H1 (cell line): ENCODE measurements around the gene POLR2C. TPM values are rescaled to one million over a fixed set of nuclear protein-coding genes. Genes with fewer than 3 reads are reported as not detected.

Experiments
- CTCF ChIA-PET: fragments of 300-600 bp; sonication (Branson Sonifier 250); formaldehyde crosslinking; loops from one replicate; lab custom pipeline; 2021; ENCODE audit not compliant: partially characterized antibody; lab: Charles Lee
- POLR2A ChIA-PET: fragments of 300-600 bp; sonication (Branson Sonifier 250); formaldehyde crosslinking; loops from one replicate; lab custom pipeline; 2021; ENCODE audit warnings: inconsistent platforms; ENCODE audit not compliant: partially characterized antibody; lab: Charles Lee
- DNase-seq, 2 experiments: peaks; one replicate each; pipeline versions ENCODE4 v3.0.0 to v3.0.0-alpha.2; 2010 to 2022; ENCODE audit warnings: low spot score in 2 of 2, low read depth in 1 of 2, mixed read lengths in 1 of 2
- FAIRE-seq: peaks from 2 replicates; lab custom pipeline; 2011; peaks lifted over from hg19 to GRCh38; lab: Jason Lieb, UNC
- H2AFZ ChIP-seq: 2 replicates; pipeline ENCODE4 v1.8.1; 2012; ENCODE audit warnings: low read length, inconsistent platforms
- H2AK5ac ChIP-seq: 2 replicates; pipeline ENCODE4 v1.6.1; 2013; ENCODE audit warnings: low read depth, low read length
- H2BK120ac ChIP-seq: replicated peaks from 2 replicates; pipeline ENCODE3; 2013; ENCODE audit warnings: low read depth, low read length, inconsistent platforms
- H2BK12ac ChIP-seq: 2 replicates; pipeline ENCODE4 v1.6.1; 2013; ENCODE audit warnings: low read depth, low read length
- H2BK15ac ChIP-seq: 2 replicates; pipeline ENCODE4 v1.6.1; 2013; ENCODE audit warnings: low read length
- H2BK20ac ChIP-seq: 2 replicates; pipeline ENCODE4 v1.6.1; 2013; ENCODE audit warnings: low read length
- H2BK5ac ChIP-seq: 2 replicates; pipeline ENCODE4 v1.6.1; 2013; ENCODE audit warnings: low read depth, low read length
- H3K14ac ChIP-seq: 2 replicates; pipeline ENCODE4 v1.6.1; 2013; ENCODE audit warnings: inconsistent platforms; ENCODE audit not compliant: insufficient read length
- H3K18ac ChIP-seq: 2 replicates; pipeline ENCODE4 v1.6.1; 2013; ENCODE audit warnings: low read length; ENCODE audit errors: extremely low read depth
- H3K23ac ChIP-seq: 2 replicates; pipeline ENCODE4 v1.6.1; 2013; ENCODE audit warnings: inconsistent platforms; ENCODE audit not compliant: insufficient read length
- H3K23me2 ChIP-seq: 2 replicates; pipeline ENCODE4 v1.6.1; 2013; ENCODE audit warnings: low read depth, low read length
- H3K27ac ChIP-seq: 2 replicates; pipeline ENCODE4 v1.6.1; 2011; ENCODE audit warnings: low read depth, low read length, inconsistent platforms
- H3K27me3 ChIP-seq, 4 experiments: replicated peaks in 1 of 4; 1 replicate in 1 of 4; 2 replicates in 3 of 4; pipeline versions ENCODE4 v1.6.1 to v1.8.1; 2011 to 2013; ENCODE audit warnings: low read length in 3 of 4, mild to moderate bottlenecking in 3 of 4, inconsistent platforms in 2 of 4, mixed read lengths in 2 of 4, moderate library complexity in 1 of 4; ENCODE audit not compliant: control insufficient read depth in 3 of 4, insufficient read depth in 3 of 4; ENCODE audit errors: extremely low read depth in 1 of 4
- H3K36me3 ChIP-seq, 4 experiments: 2 replicates each; pipeline versions ENCODE4 v1.6.1 to v1.8.1; 2011 to 2013; ENCODE audit warnings: mild to moderate bottlenecking in 4 of 4, low read length in 3 of 4, moderate library complexity in 2 of 4, control low read depth in 1 of 4, inconsistent platforms in 1 of 4; ENCODE audit not compliant: insufficient read depth in 4 of 4, control insufficient read depth in 2 of 4
- H3K4ac ChIP-seq: replicated peaks from 2 replicates; pipeline ENCODE3; 2013; ENCODE audit warnings: low read length, low read depth, mixed read lengths, inconsistent platforms; ENCODE audit not compliant: insufficient read length
- H3K4me1 ChIP-seq, 4 experiments: replicated peaks in 1 of 4; 1 replicate in 1 of 4; 2 replicates in 3 of 4; pipeline versions ENCODE4 v1.6.1 to v1.8.1; 2011 to 2013; ENCODE audit warnings: low read length in 3 of 4, inconsistent platforms in 2 of 4, mixed read lengths in 1 of 4; ENCODE audit not compliant: insufficient read depth in 4 of 4, control insufficient read depth in 3 of 4
- H3K4me2 ChIP-seq, 2 experiments: 2 replicates each; pipeline versions ENCODE4 v1.6.1 to v1.8.1; 2011 to 2013; ENCODE audit warnings: low read depth in 2 of 2, low read length in 2 of 2, control low read depth in 1 of 2, inconsistent platforms in 1 of 2, mild to moderate bottlenecking in 1 of 2; ENCODE audit not compliant: insufficient read depth in 1 of 2
- H3K4me3 ChIP-seq, 4 experiments: fragments of 200-600, 300-600 bp in 1 of 4; sonication (generic), shearing (Covaris generic), sonication (Bioruptor Twin) in 1 of 4; 2 replicates each; pipeline versions ENCODE4 v1.5.1 to v1.8.1; 2011 to 2016; ENCODE audit warnings: low read length in 4 of 4, low read depth in 3 of 4, control low read depth in 2 of 4, inconsistent platforms in 2 of 4, mild to moderate bottlenecking in 2 of 4, mixed read lengths in 1 of 4, moderate library complexity in 1 of 4; ENCODE audit not compliant: insufficient read depth in 2 of 4; ENCODE audit errors: extremely low read depth in 1 of 4
- H3K56ac ChIP-seq: replicated peaks from 2 replicates; pipeline ENCODE3; 2013; ENCODE audit warnings: low read depth, mild to moderate bottlenecking, mixed read lengths, low read length, inconsistent platforms; ENCODE audit not compliant: insufficient read length
- H3K79me1 ChIP-seq: 2 replicates; pipeline ENCODE4 v1.6.1; 2013; ENCODE audit warnings: low read depth, low read length, control low read depth
- H3K79me2 ChIP-seq, 2 experiments: 2 replicates each; pipeline versions ENCODE4 v1.6.1 to v1.8.1; 2012 to 2013; ENCODE audit warnings: low read length in 2 of 2, mild to moderate bottlenecking in 2 of 2, inconsistent platforms in 1 of 2; ENCODE audit not compliant: insufficient read depth in 2 of 2, control insufficient read depth in 1 of 2
- H3K9ac ChIP-seq, 4 experiments: replicated peaks in 1 of 4; 1 replicate in 1 of 4; 2 replicates in 3 of 4; pipeline versions ENCODE4 v1.6.1 to v1.8.1; 2011 to 2013; ENCODE audit warnings: low read depth in 3 of 4, low read length in 3 of 4, control low read depth in 2 of 4, mild to moderate bottlenecking in 2 of 4, moderate library complexity in 2 of 4, inconsistent platforms in 1 of 4; ENCODE audit errors: extremely low read depth in 1 of 4
- H3K9me3 ChIP-seq, 2 experiments: 2 replicates each; pipeline versions ENCODE4 v1.6.1 to v1.8.1; 2012 to 2013; ENCODE audit warnings: mild to moderate bottlenecking in 2 of 2, moderate library complexity in 2 of 2, control low read depth in 1 of 2, inconsistent platforms in 1 of 2, low read depth in 1 of 2, low read length in 1 of 2, mixed read lengths in 1 of 2; ENCODE audit not compliant: insufficient read depth in 2 of 2
- H4K20me1 ChIP-seq, 2 experiments: replicated peaks in 1 of 2; 2 replicates each; pipeline versions ENCODE3 to v1.8.1; 2011 to 2013; ENCODE audit warnings: inconsistent platforms in 2 of 2, low read length in 2 of 2, mild to moderate bottlenecking in 1 of 2; ENCODE audit not compliant: insufficient read depth in 2 of 2, control insufficient read depth in 1 of 2
- H4K5ac ChIP-seq: 2 replicates; pipeline ENCODE4 v1.6.1; 2013; ENCODE audit warnings: low read length, low read depth, mixed read lengths, inconsistent platforms; ENCODE audit not compliant: insufficient read length
- H4K8ac ChIP-seq: 2 replicates; pipeline ENCODE4 v1.8.0; 2013; ENCODE audit warnings: mild to moderate bottlenecking, moderate library complexity, low read length, inconsistent platforms; ENCODE audit not compliant: insufficient read depth; ENCODE audit errors: extremely low read depth
- H4K91ac ChIP-seq: replicated peaks from 2 replicates; pipeline ENCODE3; 2013; ENCODE audit warnings: low read length, mixed read lengths, inconsistent platforms; ENCODE audit not compliant: insufficient read length
- CTCF ChIP-seq, 3 experiments: IDR thresholded peaks; 1 replicate in 2 of 3; 2 replicates in 1 of 3; pipeline versions ENCODE4 v1.5.1 to v1.6.1; 2011; ENCODE audit warnings: low read length in 3 of 3, mild to moderate bottlenecking in 3 of 3, inconsistent platforms in 2 of 3, low read depth in 1 of 3, moderate library complexity in 1 of 3; ENCODE audit not compliant: insufficient read depth in 1 of 3; ENCODE audit errors: control extremely low read depth in 1 of 3
- RXRA ChIP-seq: IDR thresholded peaks from 2 replicates; pipeline ENCODE4 v1.6.1; 2011; ENCODE audit warnings: low read depth, mild to moderate bottlenecking, low read length, moderate library complexity; ENCODE audit not compliant: insufficient read depth
- WGBS, 2 experiments: shearing (Covaris generic) in 1 of 2; methylation state at CpG; one replicate each; pipeline versions ENCODE4 v1.1.6 to v1.1.7; 2013 to 2015; ENCODE audit warnings: low lambda C conversion rate in 2 of 2, mixed read lengths in 2 of 2, inconsistent platforms in 1 of 2, low coverage in 1 of 2, missing lambda C conversion rate in 1 of 2; ENCODE audit not compliant: insufficient replicate concordance in 2 of 2, insufficient coverage in 1 of 2, insufficient read length in 1 of 2; ENCODE audit errors: extremely low coverage in 1 of 2, missing lambda C conversion rate in 1 of 2; 5-methylcytosine and 5-hydroxymethylcytosine counted together
- polyA plus RNA-seq, 7 experiments: library from polyadenylated mRNA; depleted of rRNA in 3 of 7; stranded (reverse) in 5 of 7; unstranded in 2 of 7; fragments of >200 nt in 5 of 7; fragments of 200-250 nt in 2 of 7; gene quantifications; 1 replicate in 5 of 7; 2 replicates in 1 of 7; 4 replicates in 1 of 7; pipeline versions ENCODE4 v1.2.1 to v1.2.3, GENCODE V29; 2011 to 2013; ENCODE audit warnings: missing spikeins in 2 of 7, mixed read lengths in 2 of 7
- total RNA-seq: library from RNA; stranded (reverse); fragmentation: NEBNext Ultra II Directional; extraction: Animal tissue kit (Norgen Biotek cat#: 25700); gene quantifications from 2 replicates; pipeline ENCODE4 v1.2.1, GENCODE V29; 2021
- TF ChIP-seq, protein P1 (sequence below): IDR thresholded peaks from 2 replicates; pipeline ENCODE4 v1.6.1; 2012; ENCODE audit warnings: inconsistent platforms

POLR2C gene
- total and polyA plus RNA-seq, 2 of the 8 experiments (the other 6 are each of a cell fraction or from before 2014, with no cell fraction given) = 72.5 to 132 TPM

DNA sequence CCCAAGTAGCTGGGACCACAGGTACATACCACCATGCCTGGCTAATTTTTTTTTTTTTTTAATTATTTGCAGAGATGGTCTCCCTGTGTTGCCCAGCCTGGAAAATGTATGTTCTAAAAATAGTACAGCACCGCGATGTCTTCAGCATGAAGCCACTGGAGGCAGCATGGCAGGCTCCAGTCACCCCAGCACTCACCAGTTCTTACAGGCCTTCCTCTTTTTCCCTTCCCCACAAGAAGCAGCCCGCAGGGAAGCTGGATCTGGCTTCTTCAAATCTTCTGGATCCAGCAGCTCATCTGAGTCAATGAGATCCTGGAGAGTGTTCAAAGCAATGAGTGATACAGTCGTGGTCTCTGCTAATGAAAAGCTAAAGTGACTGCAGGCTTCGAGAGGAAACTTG is 31.5 kb upstream of the POLR2C start:
- FAIRE-seq (no peak), DNase-seq (no peak)
- no peaks in the 10 kb centered on the region for H3K9me3 ChIP-seq
- H3K27ac ChIP-seq = no peak overlapping the region
- 84% methylated on average over 5 of the region's 5 CpGs; no CpG with 5 or more reads in 1 of the 2 experiments for WGBS, 2 experiments
- CTCF ChIA-PET = interaction anchor here (0.6 to 4.4 kb wide), 6 partner anchors 8 to 136 kb away, joined by 3 to 34 read pairs (median 3); no protein-coding TSS in a partner anchor
- no peaks in the 10 kb centered on the region for H3K4me1 ChIP-seq
- H3K36me3 ChIP-seq = peaks cover 20 to 66% (median 57%) of the 10 kb centered on the region in 4 experiments; a peak in 7 of 8 replicates
- no peak overlapping the region for H3K14ac ChIP-seq
- no peaks in the 10 kb centered on the region for H3K27me3 ChIP-seq
- no peak overlapping the region for H3K4me3 ChIP-seq
- H3K56ac ChIP-seq = no peak overlapping the region
- no peak overlapping the region for H3K23ac ChIP-seq
- H2BK20ac ChIP-seq = no peak overlapping the region
- H2BK12ac ChIP-seq = no peak overlapping the region
- POLR2A ChIA-PET = interaction anchor here (0.6 kb wide), 1 partner anchor 233 kb away, joined by 3 read pairs; no protein-coding TSS in a partner anchor
- no peak overlapping the region for H3K4me2 ChIP-seq
- no peak overlapping the region for H2BK5ac ChIP-seq
- no peaks in the 10 kb centered on the region for H3K79me1 ChIP-seq
- no peaks in the 10 kb centered on the region for H4K20me1 ChIP-seq
- no peak overlapping the region for H4K91ac ChIP-seq
- H2BK15ac ChIP-seq = no peak overlapping the region
- H2BK120ac ChIP-seq = no peak overlapping the region
- H4K8ac ChIP-seq = no peak overlapping the region
- no peak overlapping the region for H3K4ac ChIP-seq
- H2AK5ac ChIP-seq = no peak overlapping the region
- no peak for TF ChIP-seq RXRA
- TF ChIP-seq, protein P1, sequence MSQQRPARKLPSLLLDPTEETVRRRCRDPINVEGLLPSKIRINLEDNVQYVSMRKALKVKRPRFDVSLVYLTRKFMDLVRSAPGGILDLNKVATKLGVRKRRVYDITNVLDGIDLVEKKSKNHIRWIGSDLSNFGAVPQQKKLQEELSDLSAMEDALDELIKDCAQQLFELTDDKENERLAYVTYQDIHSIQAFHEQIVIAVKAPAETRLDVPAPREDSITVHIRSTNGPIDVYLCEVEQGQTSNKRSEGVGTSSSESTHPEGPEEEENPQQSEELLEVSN = no peak
- TF ChIP-seq CTCF (IDR thresholded peaks at IDR 0.05; ENCODE audit: control extremely low read depth in 1 of 3, insufficient read depth in 1 of 3, low read depth in 1 of 3, low read length in 3 of 3) = no peak
- no peak overlapping the region for H4K5ac ChIP-seq
- H3K79me2 ChIP-seq = no peaks in the 10 kb centered on the region
- no peaks in the 10 kb centered on the region for H3K23me2 ChIP-seq
- H3K18ac ChIP-seq = no peak overlapping the region
- no peak overlapping the region for H3K9ac ChIP-seq
- H2AFZ ChIP-seq = no peak overlapping the region
